ENCODE data around the gene LDAF1. TPM values are rescaled to one million over a fixed set of nuclear protein-coding genes. Genes with fewer than 3 reads are reported as not detected.

The LDAF1 gene
- total and polyA plus RNA-seq, 2 of the 8 experiments (the other 6 are each of a cell fraction or from before 2014, with no cell fraction given): 32.4 to 34.2 TPM

DNA sequence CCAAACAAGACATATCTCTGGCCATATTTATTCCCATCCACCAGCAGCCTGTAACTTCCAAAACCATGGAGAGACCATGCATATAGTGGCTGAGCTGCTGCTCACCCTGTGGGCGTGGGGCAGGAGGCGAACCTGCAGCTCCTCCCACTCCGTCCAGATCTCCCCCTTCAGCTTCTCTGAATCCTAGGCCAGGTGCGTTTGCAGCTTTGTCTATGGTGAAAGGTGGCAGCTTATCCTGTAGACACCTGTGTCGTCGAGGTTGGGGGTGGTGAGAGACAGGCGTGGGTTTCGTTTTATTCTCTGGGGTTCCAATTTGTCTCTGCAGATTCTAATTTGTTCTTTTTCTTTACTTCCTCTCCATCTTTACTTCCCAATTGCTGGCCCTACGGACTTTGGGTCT, 65.3 kb downstream of the LDAF1 start (continued):
- TF ChIP-seq FOSL1 (IDR thresholded peaks at IDR 0.05; ENCODE audit: insufficient read depth, low read depth, low read length): no peak
- TF ChIP-seq HDAC6 (IDR thresholded peaks at IDR 0.05; ENCODE audit: low read depth, low read length): no peak
- TF ChIP-seq, protein P1, sequence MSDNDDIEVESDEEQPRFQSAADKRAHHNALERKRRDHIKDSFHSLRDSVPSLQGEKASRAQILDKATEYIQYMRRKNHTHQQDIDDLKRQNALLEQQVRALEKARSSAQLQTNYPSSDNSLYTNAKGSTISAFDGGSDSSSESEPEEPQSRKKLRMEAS (IDR thresholded peaks at IDR 0.05): no peak

All from H1 (cell line).